Thoracic aorta (tissue), 2 donors: Measurements from ENCODE around the gene TNC. TPM values are rescaled to one million over a fixed set of nuclear protein-coding genes. Genes with fewer than 3 reads are reported as not detected.

ENCODE experiments used
- ATAC-seq: fragments of 150-250 bp; one replicate; pipeline ENCODE4 v1.8.0; 2017; ENCODE audit warnings: low read depth; ENCODE audit not compliant: insufficient number of reproducible peaks, low FRiP score
- DNase-seq: peaks from one replicate; pipeline ENCODE4 v3.0.0-alpha.2; 2020; ENCODE audit warnings: low spot score
- H3K27ac ChIP-seq, 2 donors: fragments of 200-600 bp; sonication (generic); 1 replicate in 1 of 2; 2 replicates in 1 of 2; pipeline ENCODE4 v1.5.1; 2016; ENCODE audit warnings: mild to moderate bottlenecking in 2 of 2, moderate library complexity in 2 of 2
- H3K27me3 ChIP-seq: fragments of 200-600 bp; sonication (generic); replicated peaks from 2 replicates; pipeline ENCODE4 v1.6.0; 2016; ENCODE audit warnings: mild to moderate bottlenecking; ENCODE audit not compliant: insufficient read depth
- H3K36me3 ChIP-seq: fragments of 200-600 bp; sonication (generic); one replicate; pipeline ENCODE4 v1.5.1; 2016
- H3K4me1 ChIP-seq, 2 donors: fragments of 200-600 bp; sonication (generic); 1 replicate in 1 of 2; 2 replicates in 1 of 2; pipeline versions ENCODE4 v1.5.1 to v1.6.0; 2016; ENCODE audit warnings: low read depth in 2 of 2, mild to moderate bottlenecking in 1 of 2; ENCODE audit not compliant: control insufficient read depth in 1 of 2
- H3K4me3 ChIP-seq: fragments of 200-600 bp; sonication (generic); 2 replicates; pipeline ENCODE4 v1.5.1; 2016; ENCODE audit warnings: mild to moderate bottlenecking
- H3K9me3 ChIP-seq: fragments of 200-600 bp; sonication (generic); 2 replicates; pipeline ENCODE4 v1.5.1; 2016
- total RNA-seq, 2 donors: library from RNA; depleted of rRNA; stranded (reverse); fragments of >200 nt; gene quantifications; one replicate each; pipeline versions ENCODE4 v1.1.0 to v1.2.3, GENCODE V29; 2016
- TF ChIP-seq, protein P1 (sequence below): fragments of 200-600 bp; sonication (generic); IDR thresholded peaks from one replicate; pipeline ENCODE4 v1.5.1; 2019; ENCODE audit warnings: antibody characterized with exemption

The TNC gene
- total RNA-seq, 2 donors from 2014 or later = 87.1 to 243 TPM

DNA sequence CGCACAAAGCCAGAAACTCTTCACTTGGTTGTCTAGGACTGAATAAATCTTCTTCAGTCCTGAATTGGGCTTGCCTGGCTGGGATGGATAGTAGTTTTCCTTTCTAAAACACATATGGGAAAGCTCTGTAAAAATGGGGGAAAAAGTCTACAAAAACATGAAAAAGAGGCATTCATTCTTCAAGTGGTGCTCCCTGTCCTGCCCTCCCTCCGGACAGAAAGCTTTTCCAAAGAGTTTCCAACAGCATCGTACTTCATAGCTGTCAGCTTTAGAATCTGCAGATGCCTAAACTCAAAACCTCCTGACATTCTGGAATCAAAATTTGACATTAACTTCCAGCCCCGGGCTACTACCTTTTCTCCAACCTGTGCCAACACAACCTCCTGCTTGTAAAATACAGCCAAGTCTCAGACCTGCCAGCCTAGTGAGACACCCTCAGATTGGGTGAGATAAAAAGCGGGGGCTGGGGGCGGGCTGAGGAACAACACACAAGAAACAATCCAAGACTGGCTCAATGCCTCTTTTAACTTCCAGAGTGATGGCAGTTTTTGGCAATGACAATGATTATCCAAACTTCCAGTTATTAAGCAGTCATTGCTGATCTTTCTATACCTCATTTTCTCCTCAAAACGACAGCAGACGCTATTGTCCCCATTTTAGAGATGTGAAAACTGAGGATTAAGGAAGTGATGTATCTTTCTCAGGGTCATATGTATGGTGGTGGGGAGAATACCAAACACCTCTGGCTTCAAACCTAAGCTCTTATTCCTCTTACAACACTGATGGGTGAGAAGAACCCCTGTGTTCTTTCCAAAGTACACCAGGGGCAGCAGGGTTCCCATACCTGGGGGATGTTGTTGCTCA, 1.3 kb downstream of the TNC start:
- no peak for ATAC-seq
- no peaks in the 10 kb centered on the region for H3K9me3 ChIP-seq
- DNase-seq = no peak
- H3K36me3 ChIP-seq = no peaks in the 10 kb centered on the region
- peaks cover 7 to 36% of the 10 kb centered on the region in 2 donors for H3K4me1 ChIP-seq
- TF ChIP-seq, protein P1, sequence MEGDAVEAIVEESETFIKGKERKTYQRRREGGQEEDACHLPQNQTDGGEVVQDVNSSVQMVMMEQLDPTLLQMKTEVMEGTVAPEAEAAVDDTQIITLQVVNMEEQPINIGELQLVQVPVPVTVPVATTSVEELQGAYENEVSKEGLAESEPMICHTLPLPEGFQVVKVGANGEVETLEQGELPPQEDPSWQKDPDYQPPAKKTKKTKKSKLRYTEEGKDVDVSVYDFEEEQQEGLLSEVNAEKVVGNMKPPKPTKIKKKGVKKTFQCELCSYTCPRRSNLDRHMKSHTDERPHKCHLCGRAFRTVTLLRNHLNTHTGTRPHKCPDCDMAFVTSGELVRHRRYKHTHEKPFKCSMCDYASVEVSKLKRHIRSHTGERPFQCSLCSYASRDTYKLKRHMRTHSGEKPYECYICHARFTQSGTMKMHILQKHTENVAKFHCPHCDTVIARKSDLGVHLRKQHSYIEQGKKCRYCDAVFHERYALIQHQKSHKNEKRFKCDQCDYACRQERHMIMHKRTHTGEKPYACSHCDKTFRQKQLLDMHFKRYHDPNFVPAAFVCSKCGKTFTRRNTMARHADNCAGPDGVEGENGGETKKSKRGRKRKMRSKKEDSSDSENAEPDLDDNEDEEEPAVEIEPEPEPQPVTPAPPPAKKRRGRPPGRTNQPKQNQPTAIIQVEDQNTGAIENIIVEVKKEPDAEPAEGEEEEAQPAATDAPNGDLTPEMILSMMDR = no peak
- H3K4me3 ChIP-seq = peak overlapping the region; percentile 78
- no peak overlapping the region for H3K27ac ChIP-seq
- H3K27me3 ChIP-seq = no peaks in the 10 kb centered on the region

DNA sequence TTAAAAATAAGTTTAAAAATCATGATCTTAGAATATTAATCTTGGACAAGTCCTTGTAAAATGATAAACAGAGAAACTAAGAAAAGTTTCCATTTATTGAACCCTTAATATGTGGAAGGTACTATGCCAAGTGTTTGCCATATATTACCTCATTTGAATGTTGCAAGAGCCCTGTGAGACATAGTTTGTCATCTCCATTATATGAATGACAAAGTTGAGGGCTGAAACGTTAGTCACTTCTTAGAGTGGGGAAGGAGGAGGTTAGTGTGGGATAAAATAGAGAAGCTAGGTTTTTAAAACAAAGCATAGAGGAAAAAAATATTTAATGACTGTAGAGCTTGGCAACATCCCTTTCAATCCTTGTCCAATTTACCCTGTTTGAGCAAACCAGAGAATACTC, 2.0 kb downstream of the TNC start:
- peak overlapping the region; percentile 78 for H3K4me3 ChIP-seq
- DNase-seq = no peak
- TF ChIP-seq, protein P1 = no peak

DNA sequence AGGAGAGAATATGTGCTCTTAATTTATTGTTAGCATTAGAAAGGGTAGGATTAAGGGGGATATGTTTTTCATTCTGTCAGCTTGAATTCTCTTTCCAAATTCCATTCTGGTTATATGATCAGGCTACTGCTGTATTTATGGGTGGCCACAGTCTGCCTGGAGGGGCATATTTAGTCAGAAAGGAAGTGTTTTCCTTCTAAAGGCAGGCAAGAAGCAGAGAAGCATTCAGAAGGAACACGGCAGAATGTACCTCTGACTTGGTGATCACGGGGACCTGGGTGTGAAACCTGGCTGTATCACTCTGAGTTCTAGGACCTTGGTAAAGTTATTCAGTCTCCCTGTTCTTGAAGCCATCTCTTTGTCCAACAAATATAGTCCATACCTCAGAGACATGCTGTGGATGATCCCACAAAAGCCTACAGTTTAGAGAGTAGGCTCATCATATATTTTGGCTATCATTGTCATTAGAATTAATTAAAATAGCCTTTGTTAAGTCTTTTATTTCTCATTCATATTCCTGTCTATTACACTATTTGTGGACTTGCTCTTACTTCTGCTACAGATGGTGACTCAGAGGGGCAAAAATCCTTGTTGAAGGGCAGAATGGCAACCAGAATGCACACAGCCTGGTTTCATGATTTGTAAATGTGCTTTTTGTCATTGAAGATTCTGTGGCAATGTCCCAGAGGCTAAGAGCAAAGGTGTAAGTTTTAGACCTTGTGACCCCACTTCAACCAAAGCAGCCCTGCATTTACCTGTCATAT, 2.7 kb downstream of the TNC start:
- DNase-seq = no peak
- no peaks in the 10 kb centered on the region for H3K9me3 ChIP-seq
- no peaks in the 10 kb centered on the region for H3K36me3 ChIP-seq
- H3K27me3 ChIP-seq = no peaks in the 10 kb centered on the region
- ATAC-seq = no peak
- peak overlapping the region; percentile 78 for H3K4me3 ChIP-seq
- H3K4me1 ChIP-seq = peaks cover 7 to 36% of the 10 kb centered on the region in 2 donors
- no peak overlapping the region for H3K27ac ChIP-seq
- TF ChIP-seq, protein P1 = no peak

More for the DNA sequence above, 2.0 kb downstream of the TNC start:
- ATAC-seq = no peak
- Histone ChIP-seq H3K4me1 (peaks cover 7 to 36% of the 10 kb centered on the region in 2 donors), H3K36me3 (no peaks in the 10 kb centered on the region), H3K27ac (no peak overlapping the region), H3K27me3 (no peaks in the 10 kb centered on the region), H3K9me3 (no peaks in the 10 kb centered on the region)

- no peaks in the 10 kb centered on the region for H3K36me3 ChIP-seq
- TF ChIP-seq, protein P1 = no peak
- DNase-seq = no peak
- H3K9me3 ChIP-seq = no peaks in the 10 kb centered on the region
- H3K4me3 ChIP-seq = no peak overlapping the region
- H3K27ac ChIP-seq = no peak overlapping the region
- H3K27me3 ChIP-seq = no peaks in the 10 kb centered on the region
- no peak for ATAC-seq
- H3K4me1 ChIP-seq = peaks cover 7 to 36% of the 10 kb centered on the region in 2 donors
These were observed 3.4 kb downstream of the TNC start for GRCh38 chr9:115114546-115114945.

DNA sequence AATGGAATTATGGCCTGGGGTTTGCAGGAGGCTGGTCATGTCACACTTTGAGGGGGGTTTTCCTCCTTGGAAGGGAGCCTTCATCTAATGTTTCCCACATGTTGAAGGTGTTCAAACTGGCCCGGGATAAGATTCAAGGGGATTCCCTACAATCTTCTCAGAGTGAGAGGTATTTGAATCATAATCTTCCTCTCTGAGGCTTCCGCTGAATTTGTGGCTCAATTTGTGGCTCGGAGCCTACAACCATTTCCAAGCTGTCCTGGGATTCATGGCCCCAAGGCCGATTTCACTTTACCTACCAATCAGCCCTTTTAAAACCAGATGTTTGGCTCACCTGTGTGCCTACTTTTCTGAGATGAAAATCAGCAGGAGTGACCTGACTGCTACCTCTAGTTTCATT, 3.9 kb downstream of the TNC start:
- H3K4me3 ChIP-seq = no peak overlapping the region

More for the DNA sequence above, 3.9 kb downstream of the TNC start:
- Histone ChIP-seq H3K36me3 (no peaks in the 10 kb centered on the region), H3K27me3 (no peaks in the 10 kb centered on the region), H3K27ac (no peak overlapping the region), H3K9me3 (no peaks in the 10 kb centered on the region), H3K4me1 (peaks cover 7 to 34% of the 10 kb centered on the region in 2 donors)
- TF ChIP-seq, protein P1 = no peak
- no peak for DNase-seq
- ATAC-seq = no peak
